H1 (cell line): ENCODE measurements around the gene GRID2. TPM values are rescaled to one million over a fixed set of nuclear protein-coding genes. Genes with fewer than 3 reads are reported as not detected.

ENCODE experiments used
- CEBPB ChIP-seq: IDR thresholded peaks from 2 replicates; pipeline ENCODE4 v1.6.1; 2012; ENCODE audit warnings: low read depth, low read length
- CTBP2 ChIP-seq: IDR thresholded peaks from 2 replicates; pipeline ENCODE4 v1.7.0; 2011; ENCODE audit warnings: borderline replicate concordance, mild to moderate bottlenecking, moderate library complexity, mixed read lengths, low read length; ENCODE audit not compliant: insufficient read depth, insufficient read length
- polyA plus RNA-seq, 7 experiments: library from polyadenylated mRNA; depleted of rRNA in 3 of 7; stranded (reverse) in 5 of 7; unstranded in 2 of 7; fragments of >200 nt in 5 of 7; fragments of 200-250 nt in 2 of 7; gene quantifications; 1 replicate in 5 of 7; 2 replicates in 1 of 7; 4 replicates in 1 of 7; pipeline versions ENCODE4 v1.2.1 to v1.2.3, GENCODE V29; 2011 to 2013; ENCODE audit warnings: missing spikeins in 2 of 7, mixed read lengths in 2 of 7
- total RNA-seq: library from RNA; stranded (reverse); fragmentation: NEBNext Ultra II Directional; extraction: Animal tissue kit (Norgen Biotek cat#: 25700); gene quantifications from 2 replicates; pipeline ENCODE4 v1.2.1, GENCODE V29; 2021
- TF ChIP-seq, protein P1 (sequence below): IDR thresholded peaks from 2 replicates; pipeline ENCODE4 v1.6.1; 2012; ENCODE audit warnings: low read length, inconsistent platforms

The GRID2 gene
- total and polyA plus RNA-seq, 2 of the 8 experiments (the other 6 are each of a cell fraction or from before 2014, with no cell fraction given): 31.1 to 81.9 TPM

DNA sequence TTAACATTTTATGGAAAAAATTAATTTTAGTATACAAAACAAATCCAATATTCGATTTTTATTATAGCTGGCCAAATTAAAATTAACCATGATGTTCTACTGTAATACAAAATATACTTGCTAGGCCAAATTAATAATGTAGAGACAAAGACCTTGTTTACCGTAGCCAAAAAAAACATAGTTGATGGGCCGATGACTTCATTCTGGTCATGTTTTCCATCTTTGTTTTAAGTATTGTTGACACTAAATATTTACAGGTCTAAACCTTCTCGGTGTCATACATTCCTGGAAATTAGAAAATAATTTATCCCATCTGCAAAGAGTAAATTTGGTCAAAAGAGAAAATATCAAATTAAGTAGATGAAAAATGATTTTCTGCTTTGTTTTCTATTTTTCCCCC lies 698.5 kb downstream of the GRID2 start (continued):
- TF ChIP-seq, protein P1, sequence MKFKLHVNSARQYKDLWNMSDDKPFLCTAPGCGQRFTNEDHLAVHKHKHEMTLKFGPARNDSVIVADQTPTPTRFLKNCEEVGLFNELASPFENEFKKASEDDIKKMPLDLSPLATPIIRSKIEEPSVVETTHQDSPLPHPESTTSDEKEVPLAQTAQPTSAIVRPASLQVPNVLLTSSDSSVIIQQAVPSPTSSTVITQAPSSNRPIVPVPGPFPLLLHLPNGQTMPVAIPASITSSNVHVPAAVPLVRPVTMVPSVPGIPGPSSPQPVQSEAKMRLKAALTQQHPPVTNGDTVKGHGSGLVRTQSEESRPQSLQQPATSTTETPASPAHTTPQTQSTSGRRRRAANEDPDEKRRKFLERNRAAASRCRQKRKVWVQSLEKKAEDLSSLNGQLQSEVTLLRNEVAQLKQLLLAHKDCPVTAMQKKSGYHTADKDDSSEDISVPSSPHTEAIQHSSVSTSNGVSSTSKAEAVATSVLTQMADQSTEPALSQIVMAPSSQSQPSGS: no peak
- TF ChIP-seq CEBPB (no peak), CTBP2 (no peak)
